Activated CD8-positive, alpha-beta memory T cell treated with anti-CD3 and anti-CD28 coated beads for 48 hours (primary cell): ENCODE data around the gene WBP2.
"Not testable (repeated sequence)": the region's sequence is repeated elsewhere in the genome, so short reads cannot be mapped to it uniquely, and the experiment has no call there.

ENCODE experiments used
- DNase-seq, 3 experiments: peaks; one replicate each; pipeline ENCODE4 v3.0.0-alpha.2; 2020; ENCODE audit warnings: low read depth in 2 of 3, low spot score in 2 of 3

WBP2 gene

GRCh38 chr17:75889454-75889853 is 34.3 kb upstream of the WBP2 start:
- DNase-seq: no peak

- DNase-seq: no peak
Observed at GRCh38 chr17:75888484-75888883, 33.3 kb upstream of the WBP2 start.

- not testable (repeated sequence) for DNase-seq
Observed at GRCh38 chr17:75885860-75886259, 30.7 kb upstream of the WBP2 start.

GRCh38 chr17:75885431-75885830 is 30.3 kb upstream of the WBP2 start:
- DNase-seq: no peak

- DNase-seq: no peak
Observed at GRCh38 chr17:75881678-75882454, 26.7 kb upstream of the WBP2 start.

- DNase-seq: no peak
Observed at GRCh38 chr17:75880266-75880665, 25.1 kb upstream of the WBP2 start.

GRCh38 chr17:75878174-75878998 is 23.3 kb upstream of the WBP2 start, which contains the start of gene TRIM47:
TRIM47 (minus strand) TSS chr17:75878581; CDS start chr17:75878548, 33 bp downstream.
- DNase-seq: no peak

GRCh38 chr17:75877752-75878173 is 22.6 kb upstream of the WBP2 start:
- peak in 1 of 3 experiments; percentile 45 for DNase-seq

GRCh38 chr17:75876938-75877751 is 22.0 kb upstream of the WBP2 start:
- DNase-seq: no peak

- DNase-seq: peak in 1 of 3 experiments; percentile 41
Observed at GRCh38 chr17:75876190-75876937, 21.2 kb upstream of the WBP2 start.

GRCh38 chr17:75875940-75876189 is 20.7 kb upstream of the WBP2 start:
- DNase-seq: no peak

GRCh38 chr17:75875182-75875939 is 20.2 kb upstream of the WBP2 start:
- no peak for DNase-seq

GRCh38 chr17:75874323-75875181 is 19.4 kb upstream of the WBP2 start:
- no peak for DNase-seq

- no peak for DNase-seq
Observed at GRCh38 chr17:75873587-75874322, 18.6 kb upstream of the WBP2 start.

GRCh38 chr17:75872434-75873351 is 17.6 kb upstream of the WBP2 start:
- DNase-seq: no peak

- not testable (repeated sequence) for DNase-seq
Observed at GRCh38 chr17:75870228-75870627, 15.1 kb upstream of the WBP2 start.
